Thoracic aorta (tissue), 2 donors: ENCODE results near the gene CHRD. TPM values are rescaled to one million over a fixed set of nuclear protein-coding genes. Genes with fewer than 3 reads are reported as not detected.

Source experiments
- ATAC-seq: fragments of 150-250 bp; one replicate; pipeline ENCODE4 v1.8.0; 2017; ENCODE audit warnings: low read depth; ENCODE audit not compliant: insufficient number of reproducible peaks, low FRiP score
- DNase-seq: peaks from one replicate; pipeline ENCODE4 v3.0.0-alpha.2; 2020; ENCODE audit warnings: low spot score
- H3K27ac ChIP-seq, 2 donors: fragments of 200-600 bp; sonication (generic); 1 replicate in 1 of 2; 2 replicates in 1 of 2; pipeline ENCODE4 v1.5.1; 2016; ENCODE audit warnings: mild to moderate bottlenecking in 2 of 2, moderate library complexity in 2 of 2
- H3K27me3 ChIP-seq: fragments of 200-600 bp; sonication (generic); replicated peaks from 2 replicates; pipeline ENCODE4 v1.6.0; 2016; ENCODE audit warnings: mild to moderate bottlenecking; ENCODE audit not compliant: insufficient read depth
- H3K36me3 ChIP-seq: fragments of 200-600 bp; sonication (generic); one replicate; pipeline ENCODE4 v1.5.1; 2016
- H3K4me1 ChIP-seq, 2 donors: fragments of 200-600 bp; sonication (generic); 1 replicate in 1 of 2; 2 replicates in 1 of 2; pipeline versions ENCODE4 v1.5.1 to v1.6.0; 2016; ENCODE audit warnings: low read depth in 2 of 2, mild to moderate bottlenecking in 1 of 2; ENCODE audit not compliant: control insufficient read depth in 1 of 2
- H3K4me3 ChIP-seq: fragments of 200-600 bp; sonication (generic); 2 replicates; pipeline ENCODE4 v1.5.1; 2016; ENCODE audit warnings: mild to moderate bottlenecking
- H3K9me3 ChIP-seq: fragments of 200-600 bp; sonication (generic); 2 replicates; pipeline ENCODE4 v1.5.1; 2016
- total RNA-seq, 2 donors: library from RNA; depleted of rRNA; stranded (reverse); fragments of >200 nt; gene quantifications; one replicate each; pipeline versions ENCODE4 v1.1.0 to v1.2.3, GENCODE V29; 2016
- TF ChIP-seq, protein P1 (sequence below): fragments of 200-600 bp; sonication (generic); IDR thresholded peaks from one replicate; pipeline ENCODE4 v1.5.1; 2019; ENCODE audit warnings: antibody characterized with exemption

Gene CHRD
- total RNA-seq, result 10 to 100 TPM; 19.5 to 21.7 TPM

DNA sequence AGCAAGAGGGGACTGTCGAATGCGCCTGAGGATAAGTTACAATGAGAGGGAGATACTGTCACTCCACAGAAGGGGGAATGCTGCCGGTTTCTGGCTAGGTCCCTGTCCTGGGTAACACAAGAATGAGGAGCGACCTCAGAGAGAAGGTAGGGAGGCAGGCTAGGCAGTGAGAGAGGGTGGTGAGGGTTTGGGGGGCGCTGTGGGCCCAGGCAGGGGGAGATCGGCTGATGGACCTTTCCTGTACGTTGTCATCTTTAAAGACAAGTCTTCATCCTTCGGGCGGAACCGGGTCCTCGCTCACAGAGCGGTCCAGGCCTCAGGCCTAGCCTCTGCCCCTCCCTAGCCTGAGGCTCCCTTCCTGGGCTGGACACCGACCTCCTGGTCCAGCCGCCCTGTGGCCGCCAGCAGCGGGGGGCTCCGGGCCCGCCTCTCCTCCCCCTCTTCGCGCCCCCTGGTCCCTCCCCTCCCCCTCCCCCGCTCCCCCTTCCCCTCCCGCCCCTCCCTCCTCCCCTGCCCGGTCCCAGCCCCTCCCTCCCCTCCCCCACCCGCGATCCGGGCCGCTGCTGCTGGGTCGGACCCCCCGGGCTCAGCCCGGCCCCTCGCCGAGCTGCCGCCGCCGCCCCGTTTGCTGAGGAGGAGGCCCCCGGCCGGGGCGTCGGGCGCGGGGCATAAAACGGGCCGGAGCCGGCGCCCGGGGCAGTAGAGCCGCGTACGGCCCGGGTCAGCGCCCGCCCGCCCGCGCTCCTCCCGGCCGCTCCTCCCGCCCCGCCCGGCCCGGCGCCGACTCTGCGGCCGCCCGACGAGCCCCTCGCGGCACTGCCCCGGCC, at the start of gene CHRD:
Gene CHRD, plus strand, starts transcription at position 697 of the 827 bp plus-strand sequence. CDS start 265 bp downstream, outside the sequence.
- no peaks in the 10 kb centered on the region for H3K9me3 ChIP-seq
- DNase-seq (no peak), ATAC-seq (no peak)
- no peaks in the 10 kb centered on the region for H3K36me3 ChIP-seq
- H3K27me3 ChIP-seq, result no peaks in the 10 kb centered on the region
- H3K27ac ChIP-seq, result no peak within 1 kb of the TSS
- TF ChIP-seq, protein P1, sequence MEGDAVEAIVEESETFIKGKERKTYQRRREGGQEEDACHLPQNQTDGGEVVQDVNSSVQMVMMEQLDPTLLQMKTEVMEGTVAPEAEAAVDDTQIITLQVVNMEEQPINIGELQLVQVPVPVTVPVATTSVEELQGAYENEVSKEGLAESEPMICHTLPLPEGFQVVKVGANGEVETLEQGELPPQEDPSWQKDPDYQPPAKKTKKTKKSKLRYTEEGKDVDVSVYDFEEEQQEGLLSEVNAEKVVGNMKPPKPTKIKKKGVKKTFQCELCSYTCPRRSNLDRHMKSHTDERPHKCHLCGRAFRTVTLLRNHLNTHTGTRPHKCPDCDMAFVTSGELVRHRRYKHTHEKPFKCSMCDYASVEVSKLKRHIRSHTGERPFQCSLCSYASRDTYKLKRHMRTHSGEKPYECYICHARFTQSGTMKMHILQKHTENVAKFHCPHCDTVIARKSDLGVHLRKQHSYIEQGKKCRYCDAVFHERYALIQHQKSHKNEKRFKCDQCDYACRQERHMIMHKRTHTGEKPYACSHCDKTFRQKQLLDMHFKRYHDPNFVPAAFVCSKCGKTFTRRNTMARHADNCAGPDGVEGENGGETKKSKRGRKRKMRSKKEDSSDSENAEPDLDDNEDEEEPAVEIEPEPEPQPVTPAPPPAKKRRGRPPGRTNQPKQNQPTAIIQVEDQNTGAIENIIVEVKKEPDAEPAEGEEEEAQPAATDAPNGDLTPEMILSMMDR, result no peak
- peak within 1 kb of the TSS; percentile 77 for H3K4me3 ChIP-seq
- peaks cover 4 to 13% of the 10 kb centered on the region in 2 donors for H3K4me1 ChIP-seq

DNA sequence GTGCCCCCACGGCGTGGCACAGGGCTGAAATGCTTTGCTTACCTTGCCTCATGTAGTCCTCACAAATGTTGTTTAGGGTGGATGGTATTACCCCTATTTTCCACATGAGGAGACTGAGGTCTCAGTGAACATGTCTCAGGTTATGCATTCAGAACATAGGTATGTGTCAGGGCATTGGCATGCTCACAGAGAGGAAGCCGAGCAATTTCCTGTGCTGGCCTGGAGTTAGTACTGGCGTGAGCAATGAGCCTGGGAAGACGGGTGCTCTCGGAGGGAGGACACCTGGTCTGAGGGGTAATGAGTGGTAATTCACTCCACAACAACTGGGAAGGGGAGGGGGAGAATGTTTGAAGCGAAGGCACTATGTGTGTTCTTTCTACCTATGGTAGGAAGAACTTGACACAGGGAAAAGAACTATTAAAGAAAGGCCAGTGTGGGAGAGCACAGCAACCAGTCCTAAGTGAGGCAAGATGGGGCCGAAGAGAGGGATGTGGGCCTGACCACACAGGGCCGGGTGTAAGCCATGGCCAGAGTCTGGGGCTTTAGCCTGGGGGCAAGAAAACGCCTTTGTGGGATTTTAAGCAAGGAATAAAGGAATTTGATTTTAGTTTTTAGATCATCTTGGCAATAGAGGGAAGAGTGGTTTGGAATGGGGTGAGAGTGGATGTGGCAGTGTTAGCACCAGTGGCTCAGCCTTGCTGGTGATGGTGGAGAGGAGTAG, 47.3 kb upstream of the CHRD start:
- peak overlapping the region in 1 of 2 donors; percentile 64 for H3K27ac ChIP-seq
- no peaks in the 10 kb centered on the region for H3K27me3 ChIP-seq
- TF ChIP-seq, protein P1, result no peak
- ATAC-seq, result no peak
- DNase-seq, result no peak
- no peak overlapping the region for H3K4me3 ChIP-seq
- peaks cover 3 to 19% of the 10 kb centered on the region in 2 donors for H3K4me1 ChIP-seq
- peaks cover 61% of the 10 kb centered on the region for H3K36me3 ChIP-seq
- H3K9me3 ChIP-seq, result no peaks in the 10 kb centered on the region

DNA sequence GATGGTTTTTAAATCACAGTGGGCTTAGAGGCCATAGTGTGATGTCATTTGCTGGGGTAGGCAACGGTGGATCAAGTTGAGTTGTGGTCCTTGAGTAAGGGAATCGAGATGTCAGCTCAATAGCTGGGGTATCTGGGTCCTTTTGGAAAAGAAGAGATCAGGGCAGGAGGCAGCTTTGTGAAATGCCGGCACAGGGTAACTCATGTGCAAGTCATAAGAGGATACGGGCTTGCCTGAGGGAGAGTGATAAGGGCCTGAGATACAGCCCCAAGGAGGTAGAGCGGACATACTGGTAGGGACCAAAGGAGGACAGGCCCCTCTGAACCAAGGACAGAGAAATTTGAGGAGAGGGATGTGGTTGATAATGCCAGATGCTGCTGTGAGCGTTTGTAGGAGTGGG, 46.7 kb upstream of the CHRD start:
- DNase-seq, result no peak
- peaks cover 55% of the 10 kb centered on the region for H3K36me3 ChIP-seq
- H3K9me3 ChIP-seq, result no peaks in the 10 kb centered on the region
- peak overlapping the region; percentile 3 to 64 for H3K27ac ChIP-seq
- H3K4me3 ChIP-seq, result no peak overlapping the region
- peaks cover 9 to 25% of the 10 kb centered on the region in 2 donors for H3K4me1 ChIP-seq
- TF ChIP-seq, protein P1, result no peak
- H3K27me3 ChIP-seq, result no peaks in the 10 kb centered on the region
- no peak for ATAC-seq

- no peaks in the 10 kb centered on the region for H3K27me3 ChIP-seq
- DNase-seq (no peak), ATAC-seq (no peak)
- TF ChIP-seq, protein P1, result no peak
- H3K27ac ChIP-seq, result peak overlapping the region; percentile 3 to 94
- H3K4me3 ChIP-seq, result no peak overlapping the region
- H3K9me3 ChIP-seq, result no peaks in the 10 kb centered on the region
- H3K36me3 ChIP-seq, result peaks cover 50% of the 10 kb centered on the region
- H3K4me1 ChIP-seq, result peaks cover 11 to 28% of the 10 kb centered on the region in 2 donors
Observed at GRCh38 chr3:184333700-184334099, 46.2 kb upstream of the CHRD start.

GRCh38 chr3:184334470-184335158, 45.2 kb upstream of the CHRD start:
- no peak for ATAC-seq
- H3K9me3 ChIP-seq, result no peaks in the 10 kb centered on the region
- DNase-seq, result no peak
- TF ChIP-seq, protein P1, result no peak
- H3K4me3 ChIP-seq, result no peak overlapping the region
- H3K27me3 ChIP-seq, result no peaks in the 10 kb centered on the region
- peaks cover 15 to 37% of the 10 kb centered on the region in 2 donors for H3K4me1 ChIP-seq
- H3K27ac ChIP-seq, result peak overlapping the region; percentile 92 to 94
- H3K36me3 ChIP-seq, result peaks cover 40% of the 10 kb centered on the region
